CD4-positive, CD25-positive, alpha-beta regulatory T cell (primary cell): Measurements from ENCODE around the gene NUP85. TPM values are rescaled to one million over a fixed set of nuclear protein-coding genes. Genes with fewer than 3 reads are reported as not detected.

Source experiments
- polyA plus RNA-seq, 4 donors: library from polyadenylated mRNA; unstranded; fragments of 300-500 nt; fragmentation: Illumina TruSeq; gene quantifications; one replicate each; pipeline ENCODE4 v1.2.3, GENCODE V29; 2021
- total RNA-seq: library from RNA; stranded (reverse); gene quantifications from one replicate; pipeline ENCODE4 v1.2.3, GENCODE V29; 2022

NUP85 gene
- total and polyA plus RNA-seq, 5 donors from 2014 or later, result 31.1 to 79.5 (median 46.4) TPM

Other genes with a start within 250 kb of the NUP85 start
- 5.6 TPM for gene HID1, start 232.9 kb upstream of the NUP85 start, total RNA-seq
- gene HID1, start 232.9 kb upstream of the NUP85 start, polyA plus RNA-seq, result 1 to 10 TPM; 1.4 to 2.7 (median 2.4) TPM
- gene CDR2L, start 218.0 kb upstream of the NUP85 start, total RNA-seq, result not detected
- under 1 TPM in 2 of 4 donors, not detected in 2; 0.05 to 0.09 TPM for gene CDR2L, start 218.0 kb upstream of the NUP85 start, polyA plus RNA-seq
- 25.7 TPM for gene MRPL58, start 193.0 kb upstream of the NUP85 start, total RNA-seq
- 10 to 100 TPM; 64.0 to 95.8 (median 74.6) TPM for gene MRPL58, start 193.0 kb upstream of the NUP85 start, polyA plus RNA-seq
- gene ATP5PD, start 158.7 kb upstream of the NUP85 start, total RNA-seq, result 139 TPM
- 100 to 1,000 TPM; 410 to 536 (median 467) TPM for gene ATP5PD, start 158.7 kb upstream of the NUP85 start, polyA plus RNA-seq
- 23.4 TPM for gene KCTD2, start 158.5 kb upstream of the NUP85 start, total RNA-seq
- 1 to 10 TPM; 5.8 to 10.0 (median 8.1) TPM for gene KCTD2, start 158.5 kb upstream of the NUP85 start, polyA plus RNA-seq
- 9.3 TPM for gene SLC16A5, start 117.7 kb upstream of the NUP85 start, total RNA-seq
- 1 to 10 TPM; 1.3 to 2.6 (median 2.0) TPM for gene SLC16A5, start 117.7 kb upstream of the NUP85 start, polyA plus RNA-seq
- gene ARMC7, start 95.7 kb upstream of the NUP85 start, total RNA-seq, result 12.8 TPM
- gene ARMC7, start 95.7 kb upstream of the NUP85 start, polyA plus RNA-seq, result 1 to 10 TPM; 3.1 to 4.6 (median 4.2) TPM
- gene NT5C, start 73.9 kb upstream of the NUP85 start, total RNA-seq, result 31.6 TPM
- gene NT5C, start 73.9 kb upstream of the NUP85 start, polyA plus RNA-seq, result 10 to 100 TPM; 55.4 to 66.9 (median 57.2) TPM
- 70.9 TPM for gene JPT1, start 51.2 kb upstream of the NUP85 start, total RNA-seq
- 100 to 1,000 TPM; 143 to 231 (median 192) TPM for gene JPT1, start 51.2 kb upstream of the NUP85 start, polyA plus RNA-seq
- gene SUMO2, start 22.7 kb upstream of the NUP85 start, total RNA-seq, result 318 TPM
- gene SUMO2, start 22.7 kb upstream of the NUP85 start, polyA plus RNA-seq, result 100 to 1,000 TPM; 416 to 660 (median 495) TPM
- gene GGA3, start 55.9 kb downstream of the NUP85 start, total RNA-seq, result 92.6 TPM
- 10 to 100 TPM in 3 of 4 donors, 1 to 10 TPM in 1; 8.0 to 17.2 (median 10.9) TPM for gene GGA3, start 55.9 kb downstream of the NUP85 start, polyA plus RNA-seq
- 32.3 TPM for gene MRPS7, start 56.2 kb downstream of the NUP85 start, total RNA-seq
- 100 to 1,000 TPM; 119 to 141 (median 120) TPM for gene MRPS7, start 56.2 kb downstream of the NUP85 start, polyA plus RNA-seq
- 35.7 TPM for gene MIF4GD, start 65.6 kb downstream of the NUP85 start, total RNA-seq
- 100 to 1,000 TPM in 1 of 4 donors, 10 to 100 TPM in 3; 78.3 to 102 (median 89.4) TPM for gene MIF4GD, start 65.6 kb downstream of the NUP85 start, polyA plus RNA-seq
- gene SLC25A19, start 83.8 kb downstream of the NUP85 start, total RNA-seq, result 24.9 TPM
- 10 to 100 TPM; 15.1 to 21.9 (median 19.0) TPM for gene SLC25A19, start 83.8 kb downstream of the NUP85 start, polyA plus RNA-seq
- 142 TPM for gene GRB2, start 200.0 kb downstream of the NUP85 start, total RNA-seq
- gene GRB2, start 200.0 kb downstream of the NUP85 start, polyA plus RNA-seq, result 100 to 1,000 TPM; 131 to 152 (median 138) TPM